Fibroblast of peridontal ligament (primary cell): Measurements from ENCODE around the gene MAP1LC3C.
A peak's percentile ranks its signal among the peaks of the same experiment; 100 is the strongest.
"Not testable (repeated sequence)": the region's sequence is repeated elsewhere in the genome, so short reads cannot be mapped to it uniquely, and the experiment has no call there.

Experiments used
- DNase-seq: peaks from one replicate; pipeline ENCODE4 v3.0.0-alpha.2; 2010; ENCODE audit errors: extremely low read depth

MAP1LC3C gene

GRCh38 chr1:241992734-241993133 lies 6.2 kb downstream of the MAP1LC3C start:
- DNase-seq: no peak

DNA sequence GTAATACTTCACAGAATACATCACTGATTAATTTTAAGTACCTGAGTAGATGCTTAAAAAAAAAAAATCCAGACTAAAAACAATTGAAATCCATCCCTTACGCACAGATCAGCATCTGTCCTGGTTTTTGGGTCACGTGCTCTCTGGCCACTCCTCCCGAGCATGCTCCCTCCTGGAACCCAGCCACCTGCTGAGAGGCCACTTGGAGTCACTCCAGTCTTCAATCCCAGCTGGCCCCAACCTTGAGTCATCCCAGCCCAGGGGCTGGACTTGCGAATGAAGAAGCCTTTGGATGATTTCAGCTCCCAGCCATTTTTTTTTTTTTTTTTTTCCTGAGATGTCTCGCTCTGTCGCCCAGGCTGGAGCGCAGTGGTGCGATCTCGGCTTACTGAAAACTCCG lies 8.9 kb downstream of the MAP1LC3C start:
- DNase-seq: peak; percentile 56

DNA sequence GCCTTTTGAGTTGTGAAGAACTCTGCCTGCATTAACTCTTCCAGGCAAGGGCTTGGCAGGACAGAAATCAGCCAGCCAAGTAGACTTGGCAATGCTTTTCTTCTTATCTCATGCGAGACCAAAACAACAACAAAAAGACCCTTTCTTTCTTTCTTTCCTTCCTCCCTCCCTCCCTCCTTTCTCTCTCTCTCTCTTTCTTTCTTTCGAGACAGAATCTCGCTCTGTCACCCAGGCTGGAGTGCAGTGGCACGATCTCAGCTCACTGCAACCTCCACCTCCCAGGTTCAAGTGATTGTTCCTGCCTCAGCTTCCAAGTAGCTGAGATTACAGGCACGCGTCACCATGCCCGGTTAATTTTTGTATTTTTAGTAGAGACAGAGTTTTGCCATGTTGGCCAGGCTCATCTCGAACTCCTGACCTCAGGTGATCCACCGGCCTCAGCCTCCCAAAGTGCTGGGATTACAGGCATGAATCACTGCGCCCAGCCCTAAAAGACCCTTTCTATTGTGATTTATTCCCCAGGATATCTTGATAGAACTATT lies 10.4 kb downstream of the MAP1LC3C start:
- DNase-seq: not testable (repeated sequence)

DNA sequence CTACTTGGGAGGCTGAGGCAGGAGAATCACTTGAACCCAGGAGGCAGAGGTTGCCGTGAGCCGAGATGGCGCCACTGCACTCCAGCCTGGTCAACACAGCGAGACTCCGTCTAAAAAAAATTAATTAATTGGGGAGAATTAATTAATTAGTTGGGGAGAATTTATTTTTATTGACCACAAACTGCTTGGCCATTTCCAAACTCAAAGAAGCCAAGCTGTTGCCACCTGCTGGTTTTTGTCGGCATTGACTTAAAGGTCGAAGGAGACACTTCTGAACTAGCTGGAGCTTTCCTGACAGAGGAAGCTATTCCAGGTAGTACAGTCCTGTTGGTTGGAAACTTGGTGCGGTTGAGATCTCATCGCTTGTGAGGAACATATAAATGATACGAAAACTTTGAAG lies 13.1 kb downstream of the MAP1LC3C start:
- DNase-seq: peak; percentile 50

DNA sequence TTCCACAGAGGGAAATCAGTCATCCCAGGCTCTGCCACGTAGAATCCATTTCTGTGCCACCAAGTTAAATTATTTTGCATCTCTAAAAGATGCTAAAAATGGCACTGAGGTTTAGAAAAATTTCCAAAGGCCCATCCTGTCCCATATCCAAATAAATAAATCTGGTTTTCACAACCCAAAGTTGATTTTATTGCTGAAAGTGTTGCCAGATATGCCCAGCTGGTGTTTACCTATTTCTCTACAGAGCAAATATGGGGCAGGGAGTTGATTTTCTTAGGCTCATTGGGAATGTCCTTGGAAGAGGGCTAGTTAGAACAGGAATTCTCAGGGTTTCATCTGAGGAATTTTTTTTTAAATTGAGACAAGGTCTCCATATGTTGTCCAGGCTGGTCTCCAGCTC lies 19.0 kb downstream of the MAP1LC3C start:
- DNase-seq: no peak

DNA sequence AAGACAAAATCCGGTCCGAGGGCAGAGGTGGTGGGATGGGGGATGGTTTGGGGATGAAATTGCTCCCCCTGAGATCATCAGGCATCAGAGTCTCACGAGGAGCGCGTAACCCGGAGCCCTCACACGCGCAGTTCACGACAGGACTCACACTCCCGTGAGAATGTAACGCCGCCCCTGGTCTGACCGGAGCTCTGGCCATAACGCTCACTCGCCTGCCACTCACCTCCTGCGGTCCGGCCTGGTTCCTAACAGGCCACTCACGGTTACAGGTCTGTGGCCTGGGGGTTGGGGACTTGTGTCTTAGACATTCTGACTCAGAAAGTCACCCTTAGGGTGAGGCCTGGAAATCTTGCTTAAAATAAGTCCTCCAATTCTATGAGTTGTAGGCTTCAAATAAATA lies 19.8 kb downstream of the MAP1LC3C start:
- DNase-seq: no peak

GRCh38 chr1:241976229-241976628 lies 22.7 kb downstream of the MAP1LC3C start:
- no peak for DNase-seq

- DNase-seq: peak; percentile 8
Measured at GRCh38 chr1:241972703-241973369, 26.1 kb downstream of the MAP1LC3C start.

- no peak for DNase-seq
Measured at GRCh38 chr1:241968611-241969010, 30.3 kb downstream of the MAP1LC3C start.

DNA sequence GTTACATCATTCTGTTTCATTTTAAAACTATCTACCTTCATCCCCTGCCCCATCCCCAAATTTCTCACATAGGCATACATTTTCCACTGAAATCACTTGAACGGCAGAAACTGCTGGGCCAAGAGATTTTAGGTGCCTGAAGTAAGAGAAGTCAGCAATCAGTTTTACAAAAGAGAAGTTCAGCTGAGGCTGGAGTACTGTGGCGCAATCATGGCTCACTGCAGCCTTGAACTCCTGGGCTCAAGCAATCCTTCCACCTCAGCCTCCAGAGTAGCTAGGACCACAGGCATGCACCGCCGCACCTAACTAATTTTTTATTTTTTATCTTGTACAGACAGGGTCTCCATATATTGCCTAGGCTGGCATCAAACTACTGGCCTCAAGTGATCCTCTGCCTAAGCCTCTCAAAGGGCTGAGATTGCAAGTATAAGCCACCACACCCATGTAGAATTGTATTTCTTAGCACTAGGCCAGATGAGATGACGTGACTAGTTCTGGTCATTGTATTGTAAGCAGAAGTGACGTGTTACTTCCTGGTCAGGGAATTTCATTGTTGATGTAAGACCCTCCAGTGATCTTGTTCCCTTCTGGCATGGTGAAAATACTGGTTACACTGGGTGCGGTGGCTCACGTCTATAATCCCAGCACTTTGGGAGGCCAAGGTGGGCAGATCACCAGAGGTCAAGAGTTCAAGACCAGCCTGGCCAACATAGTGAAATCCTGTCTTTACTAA lies 34.2 kb downstream of the MAP1LC3C start:
- DNase-seq: peak; percentile 13

DNA sequence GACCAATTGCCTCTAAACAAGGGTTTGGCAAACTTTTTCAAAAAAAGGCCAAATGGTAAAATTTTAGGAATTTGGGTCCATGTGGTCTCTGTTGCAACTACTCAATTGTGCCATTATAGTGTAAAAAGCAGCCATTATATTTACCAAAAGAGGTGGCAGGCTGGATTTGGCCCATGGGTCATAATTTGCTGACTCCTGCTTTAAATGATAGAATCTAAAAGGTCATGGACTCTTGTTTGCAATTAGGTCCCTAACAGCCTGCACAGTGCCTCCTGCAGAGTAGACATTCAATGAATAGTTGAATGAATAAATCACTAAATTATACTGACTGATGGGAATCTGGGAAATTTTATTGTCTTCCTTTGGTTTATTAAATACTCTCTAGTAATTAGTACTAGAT lies 35.2 kb downstream of the MAP1LC3C start:
- DNase-seq: no peak

DNA sequence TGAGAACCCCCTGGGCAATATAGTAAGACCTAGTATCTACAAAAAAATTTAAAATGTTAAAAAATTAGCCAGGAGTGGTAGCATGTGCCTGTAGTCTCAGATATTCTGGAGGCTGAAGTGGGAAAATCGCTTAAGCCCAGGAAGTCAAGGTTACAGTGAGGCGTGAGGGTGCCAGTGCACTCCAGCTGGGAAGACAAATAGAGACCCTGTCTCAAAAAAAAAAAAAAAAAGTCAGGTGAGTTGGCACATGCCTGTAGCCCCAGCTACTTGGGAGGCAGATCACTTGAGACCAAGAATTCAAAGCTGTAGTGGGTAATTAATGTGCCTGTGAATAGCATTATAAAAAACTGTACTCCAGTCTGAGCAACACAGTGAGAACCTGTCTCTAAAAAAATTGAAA lies 36.7 kb downstream of the MAP1LC3C start:
- DNase-seq: no peak

- no peak for DNase-seq
Measured at GRCh38 chr1:241957692-241958494, 41.0 kb downstream of the MAP1LC3C start, which contains the start of gene BECN2. Gene BECN2, plus strand, starts transcription at chr1:241957767. Its CDS starts 0 bp downstream, at chr1:241957767.

GRCh38 chr1:241950390-241950789 lies 48.5 kb downstream of the MAP1LC3C start:
- DNase-seq: peak; percentile 82

GRCh38 chr1:241947354-241947753 lies 51.5 kb downstream of the MAP1LC3C start:
- no peak for DNase-seq
